Stimulated activated CD8-positive, alpha-beta memory T cell treated with anti-CD3 and anti-CD28 coated beads, Interleukin-15, amount 100 ng/mL, for 24 hours (primary cell): ENCODE measurements around the gene NTMT2.

Experiments used
- DNase-seq: peaks from one replicate; pipeline ENCODE4 v3.0.0-alpha.2; 2020; ENCODE audit warnings: low read depth

The NTMT2 gene

GRCh38 chr1:170210142-170210541 lies 64.4 kb downstream of the NTMT2 start:
- DNase-seq, result no peak

- DNase-seq, result no peak
These were observed 67.8 kb downstream of the NTMT2 start for GRCh38 chr1:170213596-170213995.

- no peak for DNase-seq
These were observed 68.6 kb downstream of the NTMT2 start for GRCh38 chr1:170214117-170215032.

GRCh38 chr1:170215072-170215885 lies 69.5 kb downstream of the NTMT2 start:
- no peak for DNase-seq

- no peak for DNase-seq
These were observed 71.9 kb downstream of the NTMT2 start for GRCh38 chr1:170217517-170218256.

- DNase-seq, result no peak
These were observed 72.5 kb downstream of the NTMT2 start for GRCh38 chr1:170218257-170218650.
